GM21619 (cell line): ENCODE data around the gene TMCC3.
"Not testable (repeated sequence)": the region's sequence is repeated elsewhere in the genome, so short reads cannot be mapped to it uniquely, and the experiment has no call there.

Experiments used
- ATAC-seq: cut with Tn5 transposase; IDR thresholded peaks from one replicate; pipeline ENCODE4 v1.9.1; 2021; ENCODE audit not compliant: unreplicated experiment

Gene TMCC3

GRCh38 chr12:94637390-94638113 is 12.8 kb downstream of the TMCC3 start:
- ATAC-seq, result no peak

- ATAC-seq, result no peak
Measured at GRCh38 chr12:94636462-94637085, 13.8 kb downstream of the TMCC3 start.

GRCh38 chr12:94634717-94635116 is 15.6 kb downstream of the TMCC3 start:
- no peak for ATAC-seq

GRCh38 chr12:94633401-94633800 is 17.0 kb downstream of the TMCC3 start:
- ATAC-seq, result no peak

GRCh38 chr12:94631058-94631457 is 19.3 kb downstream of the TMCC3 start:
- no peak for ATAC-seq

GRCh38 chr12:94628819-94629472 is 21.4 kb downstream of the TMCC3 start:
- no peak for ATAC-seq

- no peak for ATAC-seq
Measured at GRCh38 chr12:94628369-94628768, 22.0 kb downstream of the TMCC3 start.

GRCh38 chr12:94625531-94625930 is 24.8 kb downstream of the TMCC3 start:
- no peak for ATAC-seq

- ATAC-seq, result no peak
Measured at GRCh38 chr12:94623161-94623920, 27.0 kb downstream of the TMCC3 start.

GRCh38 chr12:94622475-94622874 is 27.9 kb downstream of the TMCC3 start:
- ATAC-seq, result no peak

GRCh38 chr12:94621662-94622359 is 28.5 kb downstream of the TMCC3 start:
- ATAC-seq, result peak; percentile 95

GRCh38 chr12:94620621-94621020 is 29.7 kb downstream of the TMCC3 start:
- no peak for ATAC-seq

GRCh38 chr12:94618995-94619695 is 31.2 kb downstream of the TMCC3 start:
- ATAC-seq, result no peak

GRCh38 chr12:94617101-94617500 is 33.3 kb downstream of the TMCC3 start:
- ATAC-seq, result no peak

GRCh38 chr12:94616203-94616729 is 34.1 kb downstream of the TMCC3 start:
- ATAC-seq, result no peak

GRCh38 chr12:94615260-94616181 is 34.8 kb downstream of the TMCC3 start:
- ATAC-seq, result no peak

GRCh38 chr12:94614288-94614721 is 36.1 kb downstream of the TMCC3 start:
- no peak for ATAC-seq

- ATAC-seq, result no peak
Measured at GRCh38 chr12:94609917-94610443, 40.4 kb downstream of the TMCC3 start.

- ATAC-seq, result not testable (repeated sequence)
Measured at GRCh38 chr12:94606810-94607209, 43.5 kb downstream of the TMCC3 start.
